HepG2 (cell line): ENCODE results near the gene DRC7. TPM values are rescaled to one million over a fixed set of nuclear protein-coding genes. Genes with fewer than 3 reads are reported as not detected.
A peak's percentile ranks its signal among the peaks of the same experiment; 100 is the strongest.

Source experiments
- CEBPG ChIP-seq: IDR thresholded peaks from 2 replicates; pipeline ENCODE4 v1.6.1; 2016
- FOXO1 ChIP-seq: sonication (generic); formaldehyde crosslinking; IDR thresholded peaks from 2 replicates; pipeline ENCODE4 v1.4.0; 2020; ENCODE audit warnings: missing genetic modification reagents
- GPN1 ChIP-seq: sonication (generic); formaldehyde crosslinking; IDR thresholded peaks from 2 replicates; pipeline ENCODE4 v1.5.1; 2020; ENCODE audit warnings: missing genetic modification reagents, borderline replicate concordance
- KAT7 ChIP-seq: IDR thresholded peaks from 2 replicates; pipeline ENCODE4 v1.6.1; 2018; ENCODE audit warnings: borderline replicate concordance, missing compliant biosample characterization
- MAZ ChIP-seq, 2 experiments: sonication (generic) in 1 of 2; formaldehyde crosslinking in 1 of 2; IDR thresholded peaks; 2 replicates each; pipeline versions ENCODE4 v1.5.0 to v1.6.1; 2012 to 2020; ENCODE audit warnings: low read depth in 2 of 2, mild to moderate bottlenecking in 2 of 2, borderline replicate concordance in 1 of 2, improper control_type of control experiment in 1 of 2, low read length in 1 of 2, missing genetic modification reagents in 1 of 2, moderate library complexity in 1 of 2
- MBD4 ChIP-seq: IDR thresholded peaks from 2 replicates; pipeline ENCODE4 v1.6.1; 2012; ENCODE audit warnings: low read length, inconsistent platforms, borderline replicate concordance
- NFKBIZ ChIP-seq: IDR thresholded peaks from 2 replicates; pipeline ENCODE4 v1.6.1; 2018; ENCODE audit warnings: missing genetic modification reagents, missing compliant biosample characterization
- NR2F6 ChIP-seq, 2 experiments: IDR thresholded peaks; 2 replicates each; pipeline ENCODE4 v1.6.1; 2016; ENCODE audit warnings: antibody characterized with exemption in 1 of 2, mild to moderate bottlenecking in 1 of 2
- ZFP37 ChIP-seq: sonication (generic); formaldehyde crosslinking; IDR thresholded peaks from 2 replicates; pipeline ENCODE4 v1.4.0; 2020; ENCODE audit warnings: missing genetic modification reagents, borderline replicate concordance
- ZFP62 ChIP-seq: sonication (generic); formaldehyde crosslinking; IDR thresholded peaks from 2 replicates; pipeline ENCODE4 v1.4.0; 2020; ENCODE audit warnings: missing genetic modification reagents
- ZKSCAN5 ChIP-seq: sonication (generic); formaldehyde crosslinking; IDR thresholded peaks from 2 replicates; pipeline ENCODE4 v1.5.1; 2020; ENCODE audit warnings: mild to moderate bottlenecking, missing genetic modification reagents
- ZNF24 ChIP-seq: fragments of 450-650 bp; IDR thresholded peaks from 2 replicates; pipeline ENCODE4 v1.6.1; 2017; ENCODE audit warnings: antibody characterized with exemption, mild to moderate bottlenecking
- ZNF317 ChIP-seq: sonication (generic); formaldehyde crosslinking; IDR thresholded peaks from 2 replicates; pipeline ENCODE4 v1.5.0; 2020; ENCODE audit warnings: mild to moderate bottlenecking, missing genetic modification reagents
- ZNF530 ChIP-seq: sonication (generic); formaldehyde crosslinking; IDR thresholded peaks from 2 replicates; pipeline ENCODE4 v1.5.0; 2020; ENCODE audit warnings: low read depth, mild to moderate bottlenecking, missing genetic modification reagents
- ZNF556 ChIP-seq: sonication (generic); formaldehyde crosslinking; IDR thresholded peaks from 2 replicates; pipeline ENCODE4 v1.4.0; 2020; ENCODE audit warnings: mild to moderate bottlenecking, missing genetic modification reagents, borderline replicate concordance
- ZNF678 ChIP-seq: sonication (generic); formaldehyde crosslinking; IDR thresholded peaks from 2 replicates; pipeline ENCODE4 v1.4.0; 2020; ENCODE audit warnings: mild to moderate bottlenecking, missing genetic modification reagents
- ZSCAN21 ChIP-seq: sonication (generic); formaldehyde crosslinking; IDR thresholded peaks from 2 replicates; pipeline ENCODE4 v1.8.0; 2022; ENCODE audit warnings: mild to moderate bottlenecking, missing genetic modification reagents, moderate library complexity, borderline replicate concordance
- ZSCAN29 ChIP-seq: sonication (generic); formaldehyde crosslinking; conservative IDR thresholded peaks from 2 replicates; pipeline ENCODE4 v1.4.0; 2020; ENCODE audit warnings: mild to moderate bottlenecking, missing genetic modification reagents
- polyA plus RNA-seq, 8 experiments: library from polyadenylated mRNA; depleted of rRNA in 3 of 8; stranded (reverse) in 7 of 8; unstranded in 1 of 8; fragments of >200 nt; fragmentation: Illumina TruSeq in 4 of 8; extraction: Trizol in 4 of 8; gene quantifications; 2 replicates each; pipeline versions ENCODE4 v1.2.1 to v1.2.3, GENCODE V29; 2011 to 2016; ENCODE audit warnings: low read depth in 4 of 8, missing spikeins in 1 of 8, mixed read lengths in 1 of 8; ENCODE audit not compliant: insufficient read depth in 1 of 8
- total RNA-seq, 5 experiments: library from RNA; depleted of rRNA; stranded (reverse); fragments of >200 nt; fragmentation: Illumina TruSeq; extraction: Trizol; gene quantifications; 2 replicates each; pipeline ENCODE4 v1.2.3, GENCODE V29; 2016; ENCODE audit warnings: low read depth in 1 of 5
- TF ChIP-seq, protein P1 (sequence below): IDR thresholded peaks from 2 replicates; pipeline ENCODE4 v1.6.1; 2016; ENCODE audit warnings: low read depth, control low read depth
- TF ChIP-seq, protein P2 (sequence below): sonication (generic); formaldehyde crosslinking; IDR thresholded peaks from 2 replicates; pipeline ENCODE4 v1.4.0; 2020; ENCODE audit warnings: missing genetic modification reagents, mild to moderate bottlenecking, borderline replicate concordance

The DRC7 gene
- total and polyA plus RNA-seq, 2 of the 13 experiments (the other 11 are each of a cell fraction or from before 2014, with no cell fraction given) = 2.7 to 3.4 TPM

DNA sequence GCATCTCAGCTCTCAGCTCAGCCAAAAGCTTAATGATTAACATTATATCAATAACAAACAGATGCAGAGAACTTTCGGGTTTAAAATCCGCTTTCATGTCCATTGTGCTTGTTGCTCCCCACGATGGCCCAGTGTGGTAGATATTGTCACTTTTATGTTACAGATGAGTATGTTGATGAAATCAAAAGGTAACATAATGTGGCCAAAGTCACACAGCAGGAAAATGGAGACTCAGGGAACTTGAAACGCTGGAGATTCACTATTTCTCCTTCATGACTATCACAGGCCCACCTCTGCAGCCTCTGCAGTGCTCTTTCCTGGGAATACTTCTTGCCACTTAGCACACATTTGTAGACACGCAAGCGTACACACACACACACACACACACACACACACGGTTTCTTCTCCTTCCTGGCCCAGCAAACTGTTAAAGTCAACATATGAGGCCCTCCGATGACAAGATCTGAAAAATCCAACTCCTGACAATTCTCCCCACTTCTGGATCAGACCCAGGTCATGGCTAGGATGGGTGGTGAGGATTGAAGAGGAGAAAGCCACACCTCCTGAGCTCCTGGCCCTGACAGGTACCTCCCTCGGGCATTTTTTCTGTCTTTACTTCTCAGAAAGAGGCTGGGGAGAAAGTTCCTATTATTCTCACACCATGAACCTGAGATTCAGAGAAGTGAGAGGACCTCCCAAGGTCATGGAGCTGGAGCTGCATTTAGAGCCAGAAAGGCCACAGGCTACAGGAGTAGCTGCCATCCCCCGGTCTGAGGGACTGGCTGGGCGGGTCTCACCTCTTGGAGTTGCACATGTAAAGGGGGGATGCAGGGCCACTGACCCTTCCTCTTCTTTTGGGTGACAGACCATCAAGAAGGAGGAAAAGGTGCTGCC is 9.7 kb downstream of the DRC7 start (continued):
- peak; percentile 11; the same call in 1 of the 2 replicates for TF ChIP-seq FOXO1 (CRISPR knock-in tag)
- TF ChIP-seq MBD4 = no peak
- no peak for TF ChIP-seq ZNF24
- TF ChIP-seq ZNF317 (CRISPR knock-in tag) = no peak
- TF ChIP-seq ZKSCAN5 (CRISPR knock-in tag) = 0 out of 2 replicates have a peak, but pooled peaks have one; percentile 44
- no peak for TF ChIP-seq ZFP62 (CRISPR knock-in tag)
- TF ChIP-seq CEBPG (CRISPR knock-in tag) = peak; percentile 55
- no peak for TF ChIP-seq GPN1 (CRISPR knock-in tag)
- TF ChIP-seq ZFP37 = no peak; the same call in 1 of the 2 replicates
- TF ChIP-seq MAZ (IDR thresholded peaks at IDR 0.05; ENCODE audit: borderline replicate concordance, low read depth, low read length) = no peak
- TF ChIP-seq MAZ (CRISPR knock-in tag; IDR thresholded peaks at IDR 0.05; ENCODE audit: low read depth) = 0 out of 2 replicates have a peak, but pooled peaks have one; percentile 15
- TF ChIP-seq KAT7 = peak; percentile 83; the same call in 1 of the 2 replicates
- TF ChIP-seq, protein P1, sequence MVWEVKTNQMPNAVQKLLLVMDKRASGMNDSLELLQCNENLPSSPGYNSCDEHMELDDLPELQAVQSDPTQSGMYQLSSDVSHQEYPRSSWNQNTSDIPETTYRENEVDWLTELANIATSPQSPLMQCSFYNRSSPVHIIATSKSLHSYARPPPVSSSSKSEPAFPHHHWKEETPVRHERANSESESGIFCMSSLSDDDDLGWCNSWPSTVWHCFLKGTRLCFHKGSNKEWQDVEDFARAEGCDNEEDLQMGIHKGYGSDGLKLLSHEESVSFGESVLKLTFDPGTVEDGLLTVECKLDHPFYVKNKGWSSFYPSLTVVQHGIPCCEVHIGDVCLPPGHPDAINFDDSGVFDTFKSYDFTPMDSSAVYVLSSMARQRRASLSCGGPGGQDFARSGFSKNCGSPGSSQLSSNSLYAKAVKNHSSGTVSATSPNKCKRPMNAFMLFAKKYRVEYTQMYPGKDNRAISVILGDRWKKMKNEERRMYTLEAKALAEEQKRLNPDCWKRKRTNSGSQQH = 0 out of 2 replicates have a peak, but pooled peaks have one; percentile 23
- TF ChIP-seq ZSCAN21 (CRISPR knock-in tag) = 0 out of 2 replicates have a peak, but pooled peaks have one; percentile 46
- no peak for TF ChIP-seq NFKBIZ (CRISPR knock-in tag)
- 0 out of 2 replicates have a peak, but pooled peaks have one; percentile 78 for TF ChIP-seq ZNF678 (CRISPR knock-in tag)
- TF ChIP-seq, protein P2, sequence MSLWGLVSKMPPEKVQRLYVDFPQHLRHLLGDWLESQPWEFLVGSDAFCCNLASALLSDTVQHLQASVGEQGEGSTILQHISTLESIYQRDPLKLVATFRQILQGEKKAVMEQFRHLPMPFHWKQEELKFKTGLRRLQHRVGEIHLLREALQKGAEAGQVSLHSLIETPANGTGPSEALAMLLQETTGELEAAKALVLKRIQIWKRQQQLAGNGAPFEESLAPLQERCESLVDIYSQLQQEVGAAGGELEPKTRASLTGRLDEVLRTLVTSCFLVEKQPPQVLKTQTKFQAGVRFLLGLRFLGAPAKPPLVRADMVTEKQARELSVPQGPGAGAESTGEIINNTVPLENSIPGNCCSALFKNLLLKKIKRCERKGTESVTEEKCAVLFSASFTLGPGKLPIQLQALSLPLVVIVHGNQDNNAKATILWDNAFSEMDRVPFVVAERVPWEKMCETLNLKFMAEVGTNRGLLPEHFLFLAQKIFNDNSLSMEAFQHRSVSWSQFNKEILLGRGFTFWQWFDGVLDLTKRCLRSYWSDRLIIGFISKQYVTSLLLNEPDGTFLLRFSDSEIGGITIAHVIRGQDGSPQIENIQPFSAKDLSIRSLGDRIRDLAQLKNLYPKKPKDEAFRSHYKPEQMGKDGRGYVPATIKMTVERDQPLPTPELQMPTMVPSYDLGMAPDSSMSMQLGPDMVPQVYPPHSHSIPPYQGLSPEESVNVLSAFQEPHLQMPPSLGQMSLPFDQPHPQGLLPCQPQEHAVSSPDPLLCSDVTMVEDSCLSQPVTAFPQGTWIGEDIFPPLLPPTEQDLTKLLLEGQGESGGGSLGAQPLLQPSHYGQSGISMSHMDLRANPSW (CRISPR knock-in tag) = peak; percentile 75; the same call in 1 of the 2 replicates
- peak; percentile 29; the same call in 1 of the 2 replicates for TF ChIP-seq NR2F6 (IDR thresholded peaks at IDR 0.05)
- TF ChIP-seq NR2F6 (CRISPR knock-in tag; IDR thresholded peaks at IDR 0.05) = peak; percentile 29; the same call in 1 of the 2 replicates
- no peak for TF ChIP-seq ZNF530 (CRISPR knock-in tag)
- peak; percentile 67 for TF ChIP-seq ZNF556 (CRISPR knock-in tag)
- peak; percentile 99 for TF ChIP-seq ZSCAN29 (CRISPR knock-in tag)
